ENCODE measurements around the gene SNX33. TPM values are rescaled to one million over a fixed set of nuclear protein-coding genes. Genes with fewer than 3 reads are reported as not detected.

The SNX33 gene
- total RNA-seq, 6 experiments from 2014 or later, result 12.0 to 17.2 (median 14.2) TPM

- intact Hi-C loops (cut with DNase I), result no loop called here
- H3K27ac ChIP-seq, result no peak overlapping the region
- H3K4me1 ChIP-seq, result peaks cover 0 to 10% (median under 1%) of the 10 kb centered on the region in 4 donors
- DNase-seq (no peak), ATAC-seq (no peak)
- WGBS (ENCODE audit: insufficient coverage, low coverage, low lambda C conversion rate, missing lambda C conversion rate), result 76% methylated on average over 6 of the region's 11 CpGs
- TF ChIP-seq CTCF (IDR thresholded peaks at IDR 0.05) (no peak), POLR2A (IDR thresholded peaks at IDR 0.05) (no peak)
- H3K4me3 ChIP-seq, result no peak overlapping the region
- H3K27me3 ChIP-seq, result no peaks in the 10 kb centered on the region
- H3K9me3 ChIP-seq, result no peaks in the 10 kb centered on the region
- H3K36me3 ChIP-seq, result no peaks in the 10 kb centered on the region
Observed at GRCh38 chr15:75671730-75672602, 24.3 kb downstream of the SNX33 start.

DNA sequence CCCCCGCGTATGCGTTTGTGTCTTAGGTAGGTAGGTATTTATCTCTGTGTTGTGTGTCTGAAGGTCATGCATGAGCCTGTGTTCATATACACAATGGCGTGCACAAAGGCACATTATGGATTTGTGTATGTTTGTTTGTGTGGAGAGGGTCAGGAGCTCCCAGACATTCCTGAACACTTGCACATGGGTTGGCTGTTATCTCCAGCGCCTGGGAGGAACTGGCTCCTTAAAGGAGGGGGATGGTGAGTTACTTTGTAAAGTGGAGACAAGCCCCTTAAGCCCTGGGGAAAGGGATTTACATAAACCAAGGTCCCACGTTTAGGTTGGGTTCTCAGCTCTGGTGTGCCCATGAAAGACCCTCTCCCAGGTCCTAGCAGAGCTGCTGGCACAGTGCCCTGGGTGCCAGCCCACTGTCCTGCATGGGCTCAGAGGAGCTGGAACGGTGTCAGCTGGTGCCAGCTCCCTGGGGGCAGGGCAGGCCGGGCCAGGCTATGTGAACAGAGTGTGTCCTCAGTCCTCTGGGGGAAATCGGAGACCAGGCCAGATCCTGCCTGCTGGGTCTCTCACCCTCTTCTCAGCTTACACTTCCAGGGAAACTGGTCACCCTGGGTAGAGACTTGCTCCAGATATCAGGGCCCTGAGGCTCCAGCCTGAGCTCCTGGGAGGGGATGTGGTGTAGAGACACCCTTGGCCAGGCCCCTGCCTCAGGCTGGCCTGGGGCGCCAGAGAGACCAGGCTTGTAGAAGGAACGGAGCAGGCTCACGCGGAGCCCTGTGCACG, 25.1 kb downstream of the SNX33 start:
- Histone ChIP-seq H3K36me3 (no peaks in the 10 kb centered on the region), H3K27me3 (no peaks in the 10 kb centered on the region), H3K4me3 (no peak overlapping the region), H3K4me1 (peaks cover 0 to 10% (median 0%) of the 10 kb centered on the region in 4 donors), H3K27ac (no peak overlapping the region), H3K9me3 (no peaks in the 10 kb centered on the region)
- intact Hi-C loops (cut with DNase I), result no loop called here
- WGBS (ENCODE audit: insufficient coverage, low coverage, low lambda C conversion rate, missing lambda C conversion rate), result 89% methylated on average over 3 of the region's 14 CpGs
- ATAC-seq (peak in 1 of 4 donors; percentile 4), DNase-seq (no peak)
- TF ChIP-seq POLR2A (IDR thresholded peaks at IDR 0.05), result no peak
- TF ChIP-seq CTCF (IDR thresholded peaks at IDR 0.05), result no peak

DNA sequence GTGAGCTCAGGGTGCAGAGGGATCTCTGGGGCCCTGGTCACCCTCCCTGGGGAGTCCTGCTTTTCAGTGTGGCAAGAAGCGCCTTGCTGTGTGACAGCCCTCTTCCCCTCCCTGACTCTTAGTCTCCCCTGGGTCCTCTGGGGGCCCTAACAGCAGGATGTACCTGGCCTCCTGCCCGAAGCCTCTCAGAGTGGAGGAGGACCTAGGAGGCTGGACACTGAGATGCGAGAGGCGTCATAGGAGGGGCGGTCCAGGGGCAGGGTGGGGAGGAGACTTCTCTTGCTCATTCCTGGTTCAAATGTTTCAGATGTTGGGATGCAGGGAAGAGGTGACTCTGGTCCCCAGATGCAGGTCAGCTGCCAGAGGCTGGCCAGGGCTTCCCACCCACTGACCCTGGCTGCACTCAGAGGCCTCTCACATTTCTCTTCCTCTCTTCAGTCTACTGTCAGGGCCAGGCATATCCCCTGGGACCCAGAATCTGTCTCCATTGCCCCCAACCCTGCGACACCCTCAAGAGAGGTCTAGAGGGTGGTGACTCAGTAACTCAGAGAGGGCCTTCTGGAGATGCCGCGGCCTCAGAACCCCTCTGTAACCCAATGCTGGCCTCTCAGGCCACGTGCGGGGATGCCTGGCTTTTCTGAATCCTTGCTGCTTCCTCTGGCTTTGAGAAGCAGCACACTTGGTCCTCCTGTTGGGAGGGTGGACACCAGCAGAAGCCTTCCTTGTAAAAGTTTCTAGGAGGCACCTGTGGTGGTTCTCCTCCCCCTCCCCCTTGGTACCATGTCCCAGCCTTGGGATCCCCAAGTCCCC, 25.9 kb downstream of the SNX33 start:
- H3K9me3 ChIP-seq, result no peaks in the 10 kb centered on the region
- H3K4me3 ChIP-seq, result no peak overlapping the region
- no peak overlapping the region for H3K27ac ChIP-seq
- H3K4me1 ChIP-seq, result peaks cover 0 to 10% (median 0%) of the 10 kb centered on the region in 4 donors
- no peak for TF ChIP-seq POLR2A (IDR thresholded peaks at IDR 0.05)
- no peak for TF ChIP-seq CTCF (IDR thresholded peaks at IDR 0.05)
- peak in 2 of 4 donors; percentile 11 to 23 for ATAC-seq
- no peaks in the 10 kb centered on the region for H3K36me3 ChIP-seq
- no peak for DNase-seq
- no peaks in the 10 kb centered on the region for H3K27me3 ChIP-seq
- no CpG with 5 or more reads among the region's 10 CpGs for WGBS (ENCODE audit: insufficient coverage, low coverage, low lambda C conversion rate, missing lambda C conversion rate)
- intact Hi-C loops (cut with DNase I), result no loop called here

DNA sequence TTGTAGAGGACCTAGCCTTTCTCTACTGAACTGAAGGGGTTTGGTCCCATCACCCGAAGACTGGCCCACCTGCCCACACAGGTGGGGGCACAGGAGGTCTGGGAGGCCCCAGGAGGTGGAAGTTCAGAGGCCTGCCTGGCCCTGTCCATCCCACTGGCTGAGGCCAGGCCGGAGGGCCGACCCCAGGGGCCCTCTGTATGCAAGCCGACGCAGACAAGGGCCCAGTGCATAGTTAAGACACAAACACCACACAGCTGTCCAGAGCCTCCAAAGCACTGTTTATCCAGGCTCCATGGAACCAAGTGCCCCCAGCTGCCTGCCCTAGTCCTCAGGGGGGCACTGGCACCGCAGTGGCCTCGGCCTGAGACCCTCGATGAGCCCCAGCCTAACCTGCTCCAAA, 26.7 kb downstream of the SNX33 start:
- TF ChIP-seq POLR2A (IDR thresholded peaks at IDR 0.05) (no peak), CTCF (IDR thresholded peaks at IDR 0.05) (no peak)
- intact Hi-C loops (cut with DNase I), result no loop called here
- H3K4me3 ChIP-seq, result no peak overlapping the region
- peaks cover 0 to 10% (median 0%) of the 10 kb centered on the region in 4 donors for H3K4me1 ChIP-seq
- no peak overlapping the region for H3K27ac ChIP-seq
- H3K36me3 ChIP-seq, result no peaks in the 10 kb centered on the region
- H3K9me3 ChIP-seq, result no peaks in the 10 kb centered on the region
- no peaks in the 10 kb centered on the region for H3K27me3 ChIP-seq
- ATAC-seq (no peak), DNase-seq (no peak)
- WGBS (ENCODE audit: insufficient coverage, low coverage, low lambda C conversion rate, missing lambda C conversion rate), result 80% methylated on average over 1 of the region's 8 CpGs

Data from right lobe of liver (tissue), 6 donors.